Peyer's patch (tissue), 4 donors: ENCODE data around the gene BCAS3.

ENCODE experiments used
- CTCF ChIP-seq, 6 experiments: fragments of 450-650 bp in 4 of 6; fragments of 200-600 bp in 2 of 6; sonication (generic) in 1 of 6; IDR thresholded peaks; one replicate each; pipeline ENCODE4 v1.5.1; 2017 to 2019; ENCODE audit warnings: antibody characterized with exemption in 6 of 6, mild to moderate bottlenecking in 3 of 6, moderate library complexity in 1 of 6
- POLR2A ChIP-seq, 2 donors: fragments of 450-650 bp; IDR thresholded peaks; one replicate each; pipeline ENCODE4 v1.5.1; 2017; ENCODE audit warnings: antibody characterized with exemption in 2 of 2, mild to moderate bottlenecking in 2 of 2, moderate library complexity in 2 of 2

DNA sequence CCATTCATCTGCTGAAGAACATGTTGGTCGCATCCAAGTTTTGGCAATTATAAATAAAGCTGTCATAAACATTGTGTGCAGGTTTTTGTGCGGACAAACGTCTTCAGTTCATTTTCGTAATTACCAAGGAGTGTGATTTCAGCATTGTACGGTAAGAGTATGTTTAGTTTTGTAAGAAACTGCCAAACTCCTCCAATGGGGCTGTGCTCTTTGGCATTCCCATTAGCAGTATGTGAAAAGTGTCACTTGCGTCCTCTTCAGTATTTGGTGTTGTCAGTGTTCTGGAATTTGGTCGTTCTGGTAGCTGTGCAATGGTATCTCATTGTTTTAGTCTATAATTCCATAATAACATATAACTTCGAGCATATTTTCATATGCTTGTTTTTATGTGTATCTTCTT, 120.9 kb downstream of the BCAS3 start:
- TF ChIP-seq CTCF (IDR thresholded peaks at IDR 0.05) (no peak), POLR2A (IDR thresholded peaks at IDR 0.05) (no peak)
